ENCODE measurements around the gene ZC3H18.

ZC3H18 gene

GRCh38 chr16:88585927-88586581 lies 15.9 kb downstream of the ZC3H18 start:
- no peak for DNase-seq (ENCODE audit: low read depth)
- TF ChIP-seq POLR2A (IDR thresholded peaks at IDR 0.05; ENCODE audit: extremely low read depth, insufficient read length) (no peak), MYC (IDR thresholded peaks at IDR 0.05; ENCODE audit: low read depth, low read length) (no peak), CTCF (IDR thresholded peaks at IDR 0.05; ENCODE audit: low read depth, low read length) (no peak)
- TF ChIP-seq, protein P1, sequence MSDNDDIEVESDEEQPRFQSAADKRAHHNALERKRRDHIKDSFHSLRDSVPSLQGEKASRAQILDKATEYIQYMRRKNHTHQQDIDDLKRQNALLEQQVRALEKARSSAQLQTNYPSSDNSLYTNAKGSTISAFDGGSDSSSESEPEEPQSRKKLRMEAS (IDR thresholded peaks at IDR 0.05; ENCODE audit: low read depth, low read length) = no peak
- no peak overlapping the region for H3K4me3 ChIP-seq (ENCODE audit: low read depth, low read length)

- DNase-seq (ENCODE audit: low read depth) = no peak
- no peak overlapping the region for H3K4me3 ChIP-seq (ENCODE audit: low read depth, low read length)
- no peak for TF ChIP-seq POLR2A (IDR thresholded peaks at IDR 0.05; ENCODE audit: extremely low read depth, insufficient read length)
- TF ChIP-seq MYC (IDR thresholded peaks at IDR 0.05; ENCODE audit: low read depth, low read length) = no peak
- TF ChIP-seq CTCF (IDR thresholded peaks at IDR 0.05; ENCODE audit: low read depth, low read length) = no peak
- TF ChIP-seq, protein P1 (IDR thresholded peaks at IDR 0.05; ENCODE audit: low read depth, low read length) = no peak
These were observed 17.9 kb downstream of the ZC3H18 start for GRCh38 chr16:88588148-88588547.

DNA sequence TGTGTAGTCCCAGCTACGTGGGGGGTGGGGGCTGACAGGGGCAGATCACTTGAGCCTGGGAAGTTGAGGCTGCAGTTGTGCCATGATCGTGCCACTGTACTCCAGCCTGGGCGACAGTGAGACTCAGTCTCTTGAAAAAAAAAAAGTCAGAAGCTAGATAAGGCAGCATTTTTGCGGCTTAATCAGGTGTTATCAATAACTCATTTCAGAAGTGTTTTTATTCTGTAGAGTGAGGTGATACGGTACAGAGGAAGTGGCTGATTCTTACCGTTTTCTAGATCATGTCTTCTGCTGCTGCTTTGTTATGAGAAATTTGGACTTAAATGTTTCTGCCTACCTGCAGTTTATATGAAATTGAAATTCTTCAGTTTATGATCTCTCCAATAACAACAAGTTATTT lies 18.6 kb downstream of the ZC3H18 start:
- no peak for DNase-seq (ENCODE audit: low read depth)
- no peak overlapping the region for H3K4me3 ChIP-seq (ENCODE audit: low read depth, low read length)
- TF ChIP-seq MYC (IDR thresholded peaks at IDR 0.05; ENCODE audit: low read depth, low read length) (no peak), CTCF (IDR thresholded peaks at IDR 0.05; ENCODE audit: low read depth, low read length) (no peak), POLR2A (IDR thresholded peaks at IDR 0.05; ENCODE audit: extremely low read depth, insufficient read length) (no peak)
- TF ChIP-seq, protein P1 (IDR thresholded peaks at IDR 0.05; ENCODE audit: low read depth, low read length) = no peak

DNA sequence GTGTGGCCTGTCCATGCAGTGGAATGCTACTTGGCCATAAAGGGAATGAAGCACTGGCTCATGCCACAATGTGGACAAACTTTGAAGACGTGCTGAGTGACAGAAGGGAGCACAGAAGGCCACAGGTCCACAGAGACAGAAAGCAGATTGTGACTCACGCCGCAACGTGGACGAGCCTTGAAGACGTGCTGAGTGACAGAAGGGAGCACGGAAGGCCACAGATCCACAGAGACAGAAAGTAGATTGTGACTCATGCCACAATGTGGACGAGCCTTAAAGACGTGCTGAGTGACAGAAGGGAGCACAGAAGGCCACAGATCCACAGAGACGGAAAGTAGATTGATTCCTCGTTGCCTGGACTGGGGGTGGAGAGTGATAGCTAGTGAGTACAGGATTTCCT lies 19.2 kb downstream of the ZC3H18 start:
- TF ChIP-seq, protein P1 (IDR thresholded peaks at IDR 0.05; ENCODE audit: low read depth, low read length) = no peak
- no peak for TF ChIP-seq POLR2A (IDR thresholded peaks at IDR 0.05; ENCODE audit: extremely low read depth, insufficient read length)
- TF ChIP-seq CTCF (IDR thresholded peaks at IDR 0.05; ENCODE audit: low read depth, low read length) = no peak
- TF ChIP-seq MYC (IDR thresholded peaks at IDR 0.05; ENCODE audit: low read depth, low read length) = no peak
- DNase-seq (ENCODE audit: low read depth) = no peak
- H3K4me3 ChIP-seq (ENCODE audit: low read depth, low read length) = no peak overlapping the region

DNA sequence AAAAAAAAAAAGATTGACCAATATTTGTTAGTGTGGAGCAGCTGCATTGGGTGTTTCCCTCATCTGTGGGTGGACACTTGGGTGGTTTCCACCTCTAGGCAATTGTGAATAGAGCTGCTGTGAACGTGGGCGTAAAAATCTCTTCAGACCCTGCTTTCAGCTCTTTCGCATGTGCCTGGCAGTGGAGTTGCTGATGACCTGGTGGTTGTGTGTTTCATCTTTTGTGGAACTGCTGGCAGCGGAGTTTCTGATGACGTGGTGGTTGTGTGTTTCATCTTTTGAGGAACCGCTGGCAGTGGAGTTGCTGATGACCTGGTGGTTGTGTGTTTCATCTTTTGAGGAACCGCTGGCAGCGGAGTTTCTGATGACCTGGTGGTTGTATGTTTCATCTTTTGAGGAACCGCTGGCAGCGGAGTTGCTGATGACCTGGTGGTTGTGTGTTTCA lies 21.4 kb downstream of the ZC3H18 start:
- TF ChIP-seq MYC (IDR thresholded peaks at IDR 0.05; ENCODE audit: low read depth, low read length) = no peak
- H3K4me3 ChIP-seq (ENCODE audit: low read depth, low read length) = no peak overlapping the region
- DNase-seq (ENCODE audit: low read depth) = peak; percentile 29

DNA sequence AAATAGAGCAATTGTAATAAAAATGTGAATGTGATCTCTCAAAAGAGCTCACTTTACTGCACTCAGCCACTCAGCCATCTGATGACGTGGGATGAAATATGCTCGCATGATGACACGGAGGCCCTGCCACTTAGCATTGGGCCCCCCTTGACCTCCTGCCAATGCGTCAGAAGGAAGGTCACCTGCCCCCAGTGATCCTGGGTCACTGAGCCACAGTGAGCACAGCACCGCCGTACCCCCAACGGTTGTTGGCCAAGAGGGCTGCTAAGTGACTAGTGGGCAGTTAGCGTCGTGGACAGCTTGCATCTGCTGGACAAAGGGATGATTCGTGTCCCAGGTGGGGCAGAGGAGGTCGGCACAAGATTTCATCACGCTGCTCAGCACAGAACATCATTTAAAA lies 22.9 kb downstream of the ZC3H18 start:
- TF ChIP-seq, protein P1 (IDR thresholded peaks at IDR 0.05; ENCODE audit: low read depth, low read length) = no peak
- TF ChIP-seq CTCF (IDR thresholded peaks at IDR 0.05; ENCODE audit: low read depth, low read length) (no peak), POLR2A (IDR thresholded peaks at IDR 0.05; ENCODE audit: extremely low read depth, insufficient read length) (no peak), MYC (IDR thresholded peaks at IDR 0.05; ENCODE audit: low read depth, low read length) (no peak)
- no peak for DNase-seq (ENCODE audit: low read depth)
- H3K4me3 ChIP-seq (ENCODE audit: low read depth, low read length) = no peak overlapping the region

Data from NB4 (cell line).